ENCODE results near the gene VPS51. TPM values are rescaled to one million over a fixed set of nuclear protein-coding genes. Genes with fewer than 3 reads are reported as not detected.

Gene VPS51
- total and polyA plus RNA-seq, 2 of the 13 experiments (the other 11 are each of a cell fraction or from before 2014, with no cell fraction given): 76.3 to 90.6 TPM

DNA sequence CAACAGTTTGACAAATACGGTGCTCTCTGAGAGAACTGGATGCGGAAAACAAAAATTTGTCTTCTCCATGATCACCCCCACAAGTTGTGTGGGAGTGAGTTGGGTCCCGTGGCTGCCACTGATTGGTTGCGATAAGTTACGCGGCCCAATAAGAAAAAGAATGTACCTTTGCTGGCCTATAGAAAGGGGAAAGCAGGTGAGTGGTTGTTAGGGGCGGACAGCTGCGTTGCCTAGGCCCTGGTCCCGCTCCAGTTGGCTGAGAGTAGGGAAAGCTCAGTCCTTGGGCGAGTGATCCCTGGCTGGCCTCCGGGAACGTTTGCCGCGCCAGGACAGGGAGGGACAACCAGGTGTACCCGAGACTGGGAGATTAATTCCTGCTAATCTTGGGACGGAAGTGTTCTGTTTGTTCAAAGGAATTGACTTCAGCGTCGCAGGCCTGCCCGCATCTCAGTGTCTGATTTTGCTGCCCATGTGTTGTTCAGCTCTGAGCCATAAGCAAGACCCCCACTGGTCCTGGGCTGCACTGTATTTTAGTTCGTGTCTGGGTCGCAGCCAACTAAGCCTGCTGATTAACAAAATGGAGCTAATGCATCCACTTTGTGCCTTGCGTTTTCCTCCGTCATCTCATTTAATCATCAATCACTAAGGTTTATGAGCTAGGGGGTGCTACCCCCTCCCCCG, 39.1 kb downstream of the VPS51 start (continued):
- TF ChIP-seq, protein P1, sequence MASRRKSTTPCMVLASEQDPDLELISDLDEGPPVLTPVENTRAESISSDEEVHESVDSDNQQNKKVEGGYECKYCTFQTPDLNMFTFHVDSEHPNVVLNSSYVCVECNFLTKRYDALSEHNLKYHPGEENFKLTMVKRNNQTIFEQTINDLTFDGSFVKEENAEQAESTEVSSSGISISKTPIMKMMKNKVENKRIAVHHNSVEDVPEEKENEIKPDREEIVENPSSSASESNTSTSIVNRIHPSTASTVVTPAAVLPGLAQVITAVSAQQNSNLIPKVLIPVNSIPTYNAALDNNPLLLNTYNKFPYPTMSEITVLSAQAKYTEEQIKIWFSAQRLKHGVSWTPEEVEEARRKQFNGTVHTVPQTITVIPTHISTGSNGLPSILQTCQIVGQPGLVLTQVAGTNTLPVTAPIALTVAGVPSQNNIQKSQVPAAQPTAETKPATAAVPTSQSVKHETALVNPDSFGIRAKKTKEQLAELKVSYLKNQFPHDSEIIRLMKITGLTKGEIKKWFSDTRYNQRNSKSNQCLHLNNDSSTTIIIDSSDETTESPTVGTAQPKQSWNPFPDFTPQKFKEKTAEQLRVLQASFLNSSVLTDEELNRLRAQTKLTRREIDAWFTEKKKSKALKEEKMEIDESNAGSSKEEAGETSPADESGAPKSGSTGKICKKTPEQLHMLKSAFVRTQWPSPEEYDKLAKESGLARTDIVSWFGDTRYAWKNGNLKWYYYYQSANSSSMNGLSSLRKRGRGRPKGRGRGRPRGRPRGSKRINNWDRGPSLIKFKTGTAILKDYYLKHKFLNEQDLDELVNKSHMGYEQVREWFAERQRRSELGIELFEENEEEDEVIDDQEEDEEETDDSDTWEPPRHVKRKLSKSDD (CRISPR knock-in tag; IDR thresholded peaks at IDR 0.05; ENCODE audit: low read depth): no peak
- no peak for TF ChIP-seq MIER3 (CRISPR knock-in tag; IDR thresholded peaks at IDR 0.05; ENCODE audit: borderline replicate concordance)
- TF ChIP-seq PCBP2 (optimal IDR thresholded peaks at IDR 0.05; ENCODE audit: low read depth, low read length, poor library complexity, severe bottlenecking): no peak
- TF ChIP-seq KLF11 (CRISPR knock-in tag; IDR thresholded peaks at IDR 0.05): no peak
- TF ChIP-seq FOXA1 (IDR thresholded peaks at IDR 0.05): no peak
- TF ChIP-seq FOXA1 (CRISPR knock-in tag; IDR thresholded peaks at IDR 0.05): no peak
- no peak for TF ChIP-seq KMT2A (CRISPR knock-in tag; IDR thresholded peaks at IDR 0.05)
- TF ChIP-seq ZC3H4 (CRISPR knock-in tag; IDR thresholded peaks at IDR 0.05; ENCODE audit: borderline replicate concordance): no peak; the same call in 1 of the 2 replicates
- TF ChIP-seq ZNF792 (CRISPR knock-in tag; IDR thresholded peaks at IDR 0.05): 0 out of 2 replicates have a peak, but pooled peaks have one; percentile 11
- no peak for TF ChIP-seq ZNF644 (CRISPR knock-in tag; IDR thresholded peaks at IDR 0.05; ENCODE audit: low read depth)
- no peak; the same call in 1 of the 2 replicates for TF ChIP-seq NR2F6 (IDR thresholded peaks at IDR 0.05)
- no peak; the same call in 1 of the 2 replicates for TF ChIP-seq NR2F6 (CRISPR knock-in tag; IDR thresholded peaks at IDR 0.05)
- TF ChIP-seq, protein P2, sequence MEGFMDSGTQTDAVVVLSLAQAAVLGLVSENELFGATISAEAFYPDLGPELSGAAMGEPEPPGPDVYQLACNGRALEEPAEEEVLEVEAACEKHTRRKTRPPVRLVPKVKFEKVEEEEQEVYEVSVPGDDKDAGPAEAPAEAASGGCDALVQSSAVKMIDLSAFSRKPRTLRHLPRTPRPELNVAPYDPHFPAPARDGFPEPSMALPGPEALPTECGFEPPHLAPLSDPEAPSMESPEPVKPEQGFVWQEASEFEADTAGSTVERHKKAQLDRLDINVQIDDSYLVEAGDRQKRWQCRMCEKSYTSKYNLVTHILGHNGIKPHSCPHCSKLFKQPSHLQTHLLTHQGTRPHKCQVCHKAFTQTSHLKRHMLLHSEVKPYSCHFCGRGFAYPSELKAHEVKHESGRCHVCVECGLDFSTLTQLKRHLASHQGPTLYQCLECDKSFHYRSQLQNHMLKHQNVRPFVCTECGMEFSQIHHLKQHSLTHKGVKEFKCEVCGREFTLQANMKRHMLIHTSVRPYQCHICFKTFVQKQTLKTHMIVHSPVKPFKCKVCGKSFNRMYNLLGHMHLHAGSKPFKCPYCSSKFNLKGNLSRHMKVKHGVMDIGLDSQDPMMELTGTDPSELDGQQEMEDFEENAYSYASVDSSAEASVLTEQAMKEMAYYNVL (CRISPR knock-in tag; IDR thresholded peaks at IDR 0.05; ENCODE audit: borderline replicate concordance): no peak
- TF ChIP-seq, protein P3, sequence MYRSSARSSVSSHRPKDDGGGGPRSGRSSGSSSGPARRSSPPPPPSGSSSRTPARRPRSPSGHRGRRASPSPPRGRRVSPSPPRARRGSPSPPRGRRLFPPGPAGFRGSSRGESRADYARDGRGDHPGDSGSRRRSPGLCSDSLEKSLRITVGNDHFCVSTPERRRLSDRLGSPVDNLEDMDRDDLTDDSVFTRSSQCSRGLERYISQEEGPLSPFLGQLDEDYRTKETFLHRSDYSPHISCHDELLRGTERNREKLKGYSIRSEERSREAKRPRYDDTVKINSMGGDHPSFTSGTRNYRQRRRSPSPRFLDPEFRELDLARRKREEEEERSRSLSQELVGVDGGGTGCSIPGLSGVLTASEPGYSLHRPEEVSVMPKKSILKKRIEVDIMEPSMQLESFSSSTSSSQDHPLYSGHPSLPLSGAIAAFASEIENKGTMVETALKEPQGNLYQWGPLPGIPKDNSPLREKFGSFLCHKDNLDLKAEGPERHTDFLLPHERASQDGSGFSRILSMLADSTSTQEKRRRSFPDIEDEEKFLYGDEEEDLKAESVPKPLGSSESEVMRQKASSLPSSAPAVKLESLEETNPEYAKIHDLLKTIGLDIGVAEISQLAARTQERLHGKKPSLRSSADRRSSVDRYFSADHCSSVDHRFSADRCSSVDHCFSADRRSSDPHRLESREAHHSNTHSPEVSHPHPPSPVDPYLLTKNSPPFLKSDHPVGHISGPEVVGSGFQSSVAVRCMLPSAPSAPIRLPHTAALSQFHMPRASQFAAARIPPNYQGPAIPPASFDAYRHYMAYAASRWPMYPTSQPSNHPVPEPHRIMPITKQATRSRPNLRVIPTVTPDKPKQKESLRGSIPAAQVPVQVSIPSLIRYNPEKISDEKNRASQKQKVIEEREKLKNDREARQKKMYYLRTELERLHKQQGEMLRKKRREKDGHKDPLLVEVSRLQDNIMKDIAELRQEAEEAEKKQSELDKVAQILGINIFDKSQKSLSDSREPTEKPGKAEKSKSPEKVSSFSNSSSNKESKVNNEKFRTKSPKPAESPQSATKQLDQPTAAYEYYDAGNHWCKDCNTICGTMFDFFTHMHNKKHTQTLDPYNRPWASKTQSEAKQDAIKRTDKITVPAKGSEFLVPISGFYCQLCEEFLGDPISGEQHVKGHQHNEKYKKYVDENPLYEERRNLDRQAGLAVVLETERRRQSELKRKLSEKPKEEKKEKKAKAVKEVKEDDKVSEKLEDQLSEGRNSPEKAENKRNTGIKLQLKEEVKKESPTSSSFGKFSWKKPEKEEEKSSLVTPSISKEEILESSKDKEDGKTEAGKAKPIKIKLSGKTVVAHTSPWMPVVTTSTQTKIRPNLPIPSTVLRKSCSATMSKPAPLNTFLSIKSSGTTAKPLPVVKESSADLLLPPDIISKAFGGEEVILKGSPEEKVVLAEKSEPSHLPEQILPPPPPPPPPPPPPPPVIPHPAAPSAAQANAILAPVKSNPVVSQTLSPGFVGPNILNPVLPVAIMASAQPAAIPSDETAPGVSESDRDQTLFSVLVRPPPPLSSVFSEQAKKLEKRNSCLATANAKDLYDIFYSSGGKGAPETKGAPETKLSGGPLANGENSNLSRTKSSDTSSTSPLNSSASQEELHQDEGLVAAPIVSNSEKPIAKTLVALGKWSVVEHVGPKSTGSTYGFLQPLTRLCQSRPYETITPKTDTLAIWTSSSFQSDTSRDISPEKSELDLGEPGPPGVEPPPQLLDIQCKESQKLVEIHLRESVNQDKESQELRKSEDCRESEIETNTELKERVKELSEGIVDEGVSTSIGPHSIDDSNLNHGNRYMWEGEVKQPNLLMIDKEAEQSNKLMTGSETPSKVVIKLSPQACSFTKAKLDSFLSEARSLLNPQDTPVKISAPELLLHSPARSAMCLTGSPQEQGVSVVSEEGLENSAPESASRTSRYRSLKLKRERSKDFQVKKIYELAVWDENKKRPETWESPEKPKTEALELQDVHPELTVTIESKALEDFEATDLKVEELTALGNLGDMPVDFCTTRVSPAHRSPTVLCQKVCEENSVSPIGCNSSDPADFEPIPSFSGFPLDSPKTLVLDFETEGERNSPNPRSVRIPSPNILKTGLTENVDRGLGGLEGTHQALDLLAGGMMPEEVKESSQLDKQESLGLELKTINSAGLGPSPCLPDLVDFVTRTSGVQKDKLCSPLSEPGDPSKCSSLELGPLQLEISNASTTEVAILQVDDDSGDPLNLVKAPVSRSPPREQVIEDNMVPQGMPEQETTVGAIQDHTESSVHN (CRISPR knock-in tag; IDR thresholded peaks at IDR 0.05): no peak
- TF ChIP-seq, protein P4, sequence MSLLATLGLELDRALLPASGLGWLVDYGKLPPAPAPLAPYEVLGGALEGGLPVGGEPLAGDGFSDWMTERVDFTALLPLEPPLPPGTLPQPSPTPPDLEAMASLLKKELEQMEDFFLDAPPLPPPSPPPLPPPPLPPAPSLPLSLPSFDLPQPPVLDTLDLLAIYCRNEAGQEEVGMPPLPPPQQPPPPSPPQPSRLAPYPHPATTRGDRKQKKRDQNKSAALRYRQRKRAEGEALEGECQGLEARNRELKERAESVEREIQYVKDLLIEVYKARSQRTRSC (CRISPR knock-in tag; IDR thresholded peaks at IDR 0.05; ENCODE audit: low read depth): no peak
- TF ChIP-seq SUZ12 (IDR thresholded peaks at IDR 0.05; ENCODE audit: low read depth, low read length): no peak
